Superior temporal gyrus (tissue), 1 donor: Measurements from ENCODE around the gene CLCN2.

ENCODE experiments used
- DNase-seq: peaks from one replicate; pipeline ENCODE4 v3.0.0-alpha.2; 2016; ENCODE audit errors: extremely low spot score

CLCN2 gene

DNA sequence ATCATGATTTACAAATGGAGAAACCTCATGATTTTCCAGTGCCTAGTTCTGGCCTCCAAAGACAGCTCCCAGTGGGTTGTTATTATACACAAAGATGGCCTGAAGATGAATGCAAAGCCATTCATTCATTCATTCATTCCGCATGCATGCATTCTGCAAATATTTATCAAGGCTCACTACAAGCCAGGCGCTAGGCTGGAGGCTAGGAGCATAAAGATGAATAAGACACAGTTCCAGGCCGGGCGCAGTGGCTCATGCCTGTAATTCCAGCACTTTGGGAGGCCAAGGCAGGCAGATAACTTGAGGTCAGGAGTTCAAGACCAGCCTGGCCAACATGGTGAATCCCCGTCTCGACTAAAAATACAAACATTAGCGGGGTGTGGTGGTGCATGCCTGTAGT is 64.8 kb downstream of the CLCN2 start:
- DNase-seq = no peak
